Panc1 (cell line): ENCODE results near the gene UACA. TPM values are rescaled to one million over a fixed set of nuclear protein-coding genes. Genes with fewer than 3 reads are reported as not detected.

Experiments used
- ATAC-seq: fragments of 200-7000 bp; cut with Tn5 transposase; 2 replicates; pipeline ENCODE4 v1.9.1; 2020; ENCODE audit warnings: mild to moderate bottlenecking, moderate library complexity
- BruUV-seq: library from RNA; stranded (reverse); fragments of 400-500 nt; replicated peaks from 2 replicates; lab custom pipeline; 2021; lab: Mats Ljungman, UMichigan
- CTCF ChIA-PET: fragments of 300-600 bp; sonication (Branson Sonifier 250); formaldehyde crosslinking; loops from one replicate; lab custom pipeline; 2022; ENCODE audit warnings: antibody characterized with exemption; lab: Charles Lee
- POLR2A ChIA-PET: fragments of 300-600 bp; sonication (Branson Sonifier 250); formaldehyde crosslinking; loops from one replicate; lab custom pipeline; 2022; ENCODE audit warnings: antibody characterized with exemption; lab: Charles Lee
- DNase-seq: peaks from one replicate; pipeline ENCODE4 v3.0.0-alpha.2; 2010; ENCODE audit warnings: low read depth, low spot score
- H3K27ac ChIP-seq: 2 replicates; pipeline ENCODE4 v1.5.1; 2011; ENCODE audit warnings: mild to moderate bottlenecking, low read length, inconsistent platforms
- H3K27me3 ChIP-seq: fragments of 200-500 bp; sonication (Bioruptor generic); 2 replicates; pipeline ENCODE4 v1.6.0; 2014; ENCODE audit warnings: low read length, inconsistent platforms; ENCODE audit not compliant: control insufficient read depth, insufficient read depth
- H3K36me3 ChIP-seq: fragments of 200-500 bp; sonication (Bioruptor generic); 2 replicates; pipeline ENCODE4 v1.5.1; 2014; ENCODE audit warnings: inconsistent platforms, mild to moderate bottlenecking, low read length, moderate library complexity; ENCODE audit not compliant: control insufficient read depth, insufficient read depth
- H3K4me1 ChIP-seq: 2 replicates; pipeline ENCODE4 v1.5.1; 2011; ENCODE audit warnings: inconsistent platforms, mild to moderate bottlenecking, low read length, moderate library complexity; ENCODE audit not compliant: control insufficient read depth, insufficient read depth
- H3K4me3 ChIP-seq, 2 experiments: 2 replicates each; pipeline ENCODE4 v1.5.1; 2011 to 2012; ENCODE audit warnings: low read depth in 2 of 2, low read length in 2 of 2, mild to moderate bottlenecking in 2 of 2, inconsistent platforms in 1 of 2, moderate library complexity in 1 of 2
- H3K9me3 ChIP-seq: fragments of 200-500 bp; sonication (Bioruptor generic); 2 replicates; pipeline ENCODE4 v1.5.1; 2014; ENCODE audit warnings: low read depth, mild to moderate bottlenecking, inconsistent platforms, low read length, moderate library complexity; ENCODE audit not compliant: control insufficient read depth, insufficient read depth
- CTCF ChIP-seq: fragments of 450-650 bp; IDR thresholded peaks from 2 replicates; pipeline ENCODE4 v1.5.1; 2017; ENCODE audit warnings: mild to moderate bottlenecking
- POLR2AphosphoS5 ChIP-seq: IDR thresholded peaks from 2 replicates; pipeline ENCODE4 v1.6.1; 2012; ENCODE audit warnings: mild to moderate bottlenecking, low read depth, low read length, moderate library complexity
- REST ChIP-seq, 2 experiments: IDR thresholded peaks; 2 replicates each; pipeline ENCODE4 v1.6.1; 2011 to 2012; ENCODE audit warnings: low read depth in 2 of 2, control low read depth in 1 of 2, low read length in 1 of 2, mild to moderate bottlenecking in 1 of 2, moderate library complexity in 1 of 2; ENCODE audit not compliant: insufficient read depth in 1 of 2
- SIN3A ChIP-seq: IDR thresholded peaks from 2 replicates; pipeline ENCODE4 v1.6.1; 2012; ENCODE audit warnings: low read depth, mild to moderate bottlenecking, low read length, moderate library complexity, borderline replicate concordance; ENCODE audit not compliant: insufficient read depth
- TCF7L2 ChIP-seq: IDR thresholded peaks from 2 replicates; pipeline ENCODE4 v1.6.1; 2011; ENCODE audit warnings: mild to moderate bottlenecking, low read depth, low read length, inconsistent platforms
- in situ Hi-C: cut with HindIII; loops from 2 replicates; pipeline ENCODE4 v1.10.0; 2016; ENCODE audit warnings: low sequenced_read_pairs, low pct_unique_long_range_greater_than_20kb
- intact Hi-C: fragments of 100-400 bp; cut with micrococcal nuclease; formaldehyde crosslinking; loops from one replicate; pipeline ENCODE4 v1.10.0; 2022; ENCODE audit not compliant: unreplicated experiment
- total RNA-seq: library from RNA; stranded (reverse); gene quantifications from one replicate; pipeline ENCODE4 v1.2.1, GENCODE V29; 2021; ENCODE audit not compliant: unreplicated experiment

UACA gene
- total RNA-seq, 1 experiment from 2014 or later = 303 TPM

GRCh38 chr15:70792171-70792573 is 28.8 kb upstream of the UACA start:
- BruUV-seq = no TSS peak
- ATAC-seq (peak; percentile 56), DNase-seq (peak; percentile 77)
- in situ Hi-C loops = no loop called here
- ChIA-PET POLR2A (interaction anchor here (0.7 kb wide), 1 partner anchor 66 kb away, joined by 5 read pairs; no protein-coding TSS in a partner anchor), CTCF (no interaction called here)
- H3K36me3 ChIP-seq = no peaks in the 10 kb centered on the region
- peak overlapping the region in 1 of 2 experiments; percentile 17; a peak in 1 of 4 replicates for H3K4me3 ChIP-seq
- H3K27ac ChIP-seq = peak overlapping the region; percentile 100
- H3K4me1 ChIP-seq = peaks cover 86% of the 10 kb centered on the region
- no peaks in the 10 kb centered on the region for H3K9me3 ChIP-seq
- intact Hi-C loops = no loop called here
- no peaks in the 10 kb centered on the region for H3K27me3 ChIP-seq
- no peak for TF ChIP-seq REST (IDR thresholded peaks at IDR 0.05; ENCODE audit: insufficient read depth in 1 of 2, low read depth in 2 of 2, low read length in 1 of 2)
- TF ChIP-seq CTCF = no peak
- TF ChIP-seq SIN3A = no peak
- TF ChIP-seq POLR2AphosphoS5 = peak; percentile 34; the same call in 1 of the 2 replicates
- peak; percentile 86 for TF ChIP-seq TCF7L2

DNA sequence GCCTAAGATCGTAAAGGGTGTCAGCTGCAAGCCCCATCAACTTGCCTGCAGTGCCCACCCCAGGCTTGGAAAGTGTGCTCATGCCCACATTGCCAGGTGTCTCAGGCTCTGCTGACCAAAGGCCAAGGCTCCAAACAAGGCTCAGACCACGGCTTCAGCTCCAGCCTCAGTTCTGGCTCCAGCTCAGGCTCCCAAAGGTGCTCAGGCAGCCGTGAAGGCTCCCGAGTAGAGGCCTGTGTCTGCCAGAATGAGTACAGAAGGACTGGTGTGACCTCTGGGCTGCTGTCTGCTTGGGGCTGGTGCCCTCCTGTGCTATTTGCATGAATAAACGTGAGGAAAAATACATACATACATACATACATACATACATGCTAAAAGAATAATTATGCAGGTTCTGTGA is 27.9 kb upstream of the UACA start:
- ATAC-seq (no peak), DNase-seq (no peak)
- Histone ChIP-seq H3K4me1 (peaks cover 85% of the 10 kb centered on the region), H3K27me3 (no peaks in the 10 kb centered on the region), H3K9me3 (no peaks in the 10 kb centered on the region), H3K36me3 (no peaks in the 10 kb centered on the region), H3K27ac (peak overlapping the region; percentile 100), H3K4me3 (no peak overlapping the region)
- POLR2A ChIA-PET = no interaction called here
- intact Hi-C loops (no loop called here), in situ Hi-C loops (no loop called here)
- TF ChIP-seq REST (IDR thresholded peaks at IDR 0.05; ENCODE audit: insufficient read depth in 1 of 2, low read depth in 2 of 2, low read length in 1 of 2) (no peak), POLR2AphosphoS5 (no peak), TCF7L2 (no peak), SIN3A (no peak), CTCF (no peak)
- BruUV-seq = no TSS peak
- CTCF ChIA-PET = no interaction called here
